GM19324 (cell line): ENCODE results near the gene PNPLA7.
A peak's percentile ranks its signal among the peaks of the same experiment; 100 is the strongest.
"Not testable (repeated sequence)": the region's sequence is repeated elsewhere in the genome, so short reads cannot be mapped to it uniquely, and the experiment has no call there.

Experiments
- ATAC-seq: cut with Tn5 transposase; IDR thresholded peaks from one replicate; pipeline ENCODE4 v1.9.1; 2021; ENCODE audit warnings: mild to moderate bottlenecking, moderate library complexity; ENCODE audit not compliant: unreplicated experiment, low FRiP score

PNPLA7 gene

DNA sequence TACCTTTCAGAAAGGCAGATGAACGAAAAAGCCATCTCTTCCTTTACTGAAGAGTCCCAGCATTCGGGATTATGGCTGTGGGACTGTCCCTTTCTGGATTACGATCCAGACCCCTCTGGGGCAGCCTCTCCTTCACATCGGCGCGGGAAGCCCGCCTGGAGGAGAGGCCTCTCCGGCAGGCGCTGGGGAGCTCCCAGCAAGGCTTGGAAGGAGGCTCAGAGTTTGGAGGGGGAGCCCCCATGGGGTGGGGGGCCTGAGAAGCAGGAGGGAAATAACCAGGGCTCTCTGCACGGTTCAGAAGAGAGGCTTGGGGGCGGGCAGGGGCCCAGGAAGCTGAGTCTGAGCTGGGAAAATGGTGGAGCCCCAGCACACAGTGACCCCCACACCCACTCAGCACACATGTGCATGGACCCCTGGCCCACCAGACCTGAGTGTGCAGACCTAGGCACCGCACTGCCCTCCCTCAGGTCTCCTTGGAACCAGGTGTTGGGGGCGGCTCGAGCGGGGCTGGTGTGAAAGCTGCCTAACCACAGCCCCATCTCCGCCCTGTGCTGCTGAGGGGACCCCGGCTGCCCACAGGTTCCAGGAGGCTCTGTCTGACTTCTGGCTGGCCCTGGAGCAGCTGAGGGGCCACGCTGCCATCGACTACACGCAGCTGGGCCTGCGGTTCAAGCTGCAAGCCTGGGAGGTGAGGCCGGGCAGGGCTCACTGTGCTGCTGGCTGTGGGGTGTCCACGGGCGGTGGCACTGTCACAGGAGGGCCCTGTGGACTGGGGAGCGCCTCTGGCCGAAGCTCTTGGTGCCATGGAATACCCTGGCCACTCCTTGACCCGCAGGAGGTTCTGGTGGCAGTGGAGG is 122.5 kb downstream of the PNPLA7 start:
- ATAC-seq: no peak

DNA sequence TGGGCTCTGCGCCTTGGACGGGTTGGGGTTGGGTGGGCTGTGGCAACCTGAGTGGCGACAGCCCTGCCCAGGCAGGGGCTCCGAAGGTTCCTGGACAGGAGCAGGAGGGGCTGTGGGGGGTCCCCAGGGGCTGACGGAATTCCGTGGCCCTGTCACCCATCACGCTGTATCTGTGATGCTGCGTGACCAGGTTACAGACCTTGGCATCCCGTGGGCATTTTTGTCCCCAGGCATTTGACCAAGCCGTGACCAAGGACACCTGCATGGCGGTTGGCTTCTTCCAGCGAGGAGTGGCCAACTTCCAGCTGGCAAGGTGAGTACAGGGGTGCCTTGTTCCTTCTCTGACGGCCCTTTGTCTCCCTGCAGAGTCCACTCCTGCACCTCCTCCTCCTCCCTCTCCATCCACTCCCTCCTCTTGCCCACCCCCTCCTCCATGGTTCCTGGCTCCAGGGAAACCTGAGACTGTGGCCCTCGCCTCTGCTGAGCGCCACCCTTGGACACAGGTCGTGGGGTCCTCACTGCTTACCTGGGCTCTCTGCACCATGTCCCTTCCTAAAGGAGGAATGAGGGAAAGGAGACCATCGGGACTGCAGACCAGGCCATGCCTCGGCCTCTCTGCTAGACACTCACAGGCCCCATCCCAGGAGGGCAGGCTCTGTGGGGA is 124.1 kb downstream of the PNPLA7 start:
- no peak for ATAC-seq

DNA sequence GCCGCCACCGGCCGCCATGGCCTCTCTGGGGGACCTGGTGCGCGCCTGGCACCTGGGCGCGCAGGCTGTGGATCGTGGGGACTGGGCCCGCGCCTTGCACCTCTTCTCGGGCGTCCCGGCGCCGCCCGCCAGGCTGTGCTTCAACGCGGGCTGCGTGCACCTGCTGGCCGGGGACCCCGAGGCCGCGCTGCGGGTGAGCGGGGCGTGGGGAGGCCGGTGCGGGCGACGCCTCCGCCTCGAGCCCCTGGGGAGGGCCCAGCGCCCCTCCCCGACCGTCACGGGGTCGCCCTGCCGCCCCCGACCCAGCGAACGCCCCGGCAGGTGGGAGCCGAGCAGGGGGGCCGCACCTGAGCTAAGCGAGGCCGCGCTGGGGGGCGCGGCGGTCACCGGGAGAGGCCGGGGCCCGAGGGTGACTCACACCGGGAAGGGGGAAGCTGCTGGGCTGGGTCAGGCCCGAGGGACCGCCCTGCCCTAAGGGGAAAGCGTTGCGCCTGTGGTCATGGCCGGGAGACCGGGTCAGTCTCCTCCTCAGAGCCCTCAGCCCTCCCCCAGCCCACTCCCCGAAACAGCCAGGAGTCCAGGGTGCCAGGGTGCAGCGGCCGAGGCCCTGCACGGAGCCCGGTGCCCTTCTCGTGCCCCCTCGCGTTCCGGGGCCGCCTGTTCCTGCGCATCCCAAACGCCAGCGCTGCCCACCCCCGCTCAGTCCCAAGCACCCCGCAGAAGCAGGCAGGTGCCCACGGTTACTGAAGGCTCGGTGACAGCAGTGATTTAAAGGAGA is 126.5 kb downstream of the PNPLA7 start:
- ATAC-seq: peak; percentile 8

DNA sequence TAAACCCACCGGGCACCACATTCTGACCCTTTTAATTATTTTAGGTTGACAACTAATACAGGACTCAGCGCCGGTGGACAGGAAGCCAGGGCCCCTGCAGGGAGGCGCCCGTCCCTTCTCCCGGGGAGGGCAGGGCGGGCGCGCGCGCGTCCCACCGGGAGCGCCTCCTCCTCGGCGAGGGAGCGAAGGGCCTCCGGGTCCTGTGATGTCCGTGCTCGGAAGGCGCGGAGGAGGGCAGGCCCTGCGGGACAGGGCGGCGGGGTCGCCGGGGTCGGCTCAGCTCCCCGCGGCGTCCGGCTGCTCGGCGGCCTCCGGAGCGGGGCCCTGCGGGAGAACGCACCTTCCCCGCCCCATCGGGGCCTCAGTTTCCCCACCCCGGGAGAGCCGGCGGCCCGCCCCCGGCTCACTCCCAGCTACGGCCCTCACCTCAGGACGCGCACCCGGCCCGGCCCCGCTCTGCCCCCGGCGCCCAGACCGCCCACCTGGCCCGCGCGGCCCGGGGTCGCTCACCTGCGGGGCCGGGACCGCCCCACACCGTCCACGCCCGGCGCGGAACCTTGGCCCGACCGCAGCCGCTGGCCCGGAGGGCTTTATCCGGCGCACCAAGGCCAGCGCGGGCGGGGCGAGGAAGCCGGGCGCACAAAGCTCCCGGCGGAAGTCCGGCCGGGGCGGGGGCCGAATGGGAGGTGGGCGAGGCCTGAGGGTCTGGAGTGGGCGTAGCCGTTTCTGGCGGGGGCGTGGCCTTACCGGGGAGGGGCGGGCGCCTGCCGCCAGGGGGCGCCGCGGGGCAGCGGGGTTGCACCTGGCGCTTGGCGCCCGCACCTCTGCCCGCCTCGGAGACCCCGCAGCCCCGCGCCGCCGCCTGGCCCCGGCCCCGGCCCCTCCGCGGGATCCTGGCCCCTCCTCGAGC is 127.3 kb downstream of the PNPLA7 start, which contains the start of the genes EXD3 and NOXA1:
Gene EXD3 (minus strand): TSS at position 559 of the 910 bp plus-strand sequence. CDS start 27,805 bp downstream, outside the sequence.
Gene NOXA1 (plus strand): TSS at position 790 of the 910 bp plus-strand sequence. CDS start 137 bp downstream, outside the sequence.
- ATAC-seq: peak; percentile 83

DNA sequence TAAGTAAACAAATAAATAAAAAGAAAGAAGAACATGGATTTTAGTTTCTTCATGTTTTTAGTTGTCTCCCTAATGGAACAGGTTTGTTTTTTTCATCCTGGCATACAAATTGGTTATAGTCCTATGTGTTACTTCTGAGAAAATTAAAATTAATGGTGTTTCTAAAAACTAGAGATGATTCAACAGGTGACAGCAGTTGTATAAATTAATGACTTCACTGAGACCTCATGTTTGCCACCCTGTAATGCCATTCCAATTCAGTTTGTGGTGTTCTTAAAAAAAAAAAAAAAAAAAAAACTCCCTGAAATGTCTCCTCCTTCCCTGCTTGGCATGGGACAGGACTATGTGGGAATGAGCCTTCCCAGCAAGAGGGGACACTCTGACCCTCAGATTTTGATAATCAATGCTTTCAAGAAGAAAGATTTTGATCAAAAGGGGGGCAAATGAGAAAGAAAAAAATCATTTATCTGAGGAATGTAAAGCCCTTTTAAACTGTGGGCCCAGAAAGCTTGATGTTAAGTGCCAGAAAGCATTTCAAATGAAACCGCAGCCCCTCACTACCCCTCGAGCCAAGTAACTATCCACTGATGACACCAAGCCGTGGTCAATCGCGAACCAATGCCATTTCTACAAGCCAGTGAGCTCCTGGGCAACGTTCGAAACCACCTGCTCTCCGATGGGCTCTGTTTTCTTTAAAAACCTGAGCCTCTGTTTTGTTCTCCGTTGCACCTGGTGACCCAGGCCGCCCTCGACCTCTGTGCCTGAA is 128.2 kb downstream of the PNPLA7 start:
- ATAC-seq: no peak

DNA sequence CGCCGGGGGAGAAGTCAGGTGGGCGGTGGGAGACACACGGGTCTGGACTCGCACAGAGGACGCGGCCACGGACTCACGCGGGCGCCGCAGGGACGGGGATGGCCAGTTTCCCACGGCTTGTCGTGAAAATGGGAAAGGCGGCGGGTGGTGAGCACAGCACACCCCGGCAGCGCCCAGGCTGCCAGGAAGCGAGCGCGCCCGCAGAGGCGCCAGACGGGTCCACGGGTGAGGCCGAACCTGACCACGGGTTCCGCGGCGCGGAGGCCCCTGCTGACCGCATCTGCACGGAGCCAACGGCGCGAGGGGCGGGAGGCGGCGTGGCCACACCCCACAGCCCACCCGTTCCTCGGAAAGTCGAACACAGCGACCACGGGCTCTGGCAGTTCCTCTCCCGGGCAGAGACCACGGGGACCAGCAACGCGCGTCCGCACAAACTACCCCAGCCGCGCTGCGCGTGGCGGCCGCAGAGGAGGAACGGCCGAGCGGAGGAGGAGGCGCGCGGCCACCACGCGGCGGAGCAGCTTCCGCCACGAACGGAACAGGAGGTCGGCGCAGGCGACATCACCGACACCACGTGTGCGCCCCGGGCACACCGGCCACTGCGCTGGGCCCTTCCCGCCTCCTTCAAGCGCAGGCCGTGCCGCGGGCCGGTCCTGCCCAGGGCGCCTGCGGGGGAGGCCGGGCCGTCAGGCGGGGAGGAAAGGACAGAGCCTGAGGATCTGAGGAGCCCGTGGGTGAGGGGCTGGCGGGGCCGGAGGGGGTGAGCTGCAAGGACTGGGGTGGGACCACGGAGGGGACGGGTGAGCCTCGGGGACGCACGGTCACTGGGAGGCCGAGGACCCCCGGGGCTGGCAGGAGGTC is 132.8 kb downstream of the PNPLA7 start:
- ATAC-seq: no peak

DNA sequence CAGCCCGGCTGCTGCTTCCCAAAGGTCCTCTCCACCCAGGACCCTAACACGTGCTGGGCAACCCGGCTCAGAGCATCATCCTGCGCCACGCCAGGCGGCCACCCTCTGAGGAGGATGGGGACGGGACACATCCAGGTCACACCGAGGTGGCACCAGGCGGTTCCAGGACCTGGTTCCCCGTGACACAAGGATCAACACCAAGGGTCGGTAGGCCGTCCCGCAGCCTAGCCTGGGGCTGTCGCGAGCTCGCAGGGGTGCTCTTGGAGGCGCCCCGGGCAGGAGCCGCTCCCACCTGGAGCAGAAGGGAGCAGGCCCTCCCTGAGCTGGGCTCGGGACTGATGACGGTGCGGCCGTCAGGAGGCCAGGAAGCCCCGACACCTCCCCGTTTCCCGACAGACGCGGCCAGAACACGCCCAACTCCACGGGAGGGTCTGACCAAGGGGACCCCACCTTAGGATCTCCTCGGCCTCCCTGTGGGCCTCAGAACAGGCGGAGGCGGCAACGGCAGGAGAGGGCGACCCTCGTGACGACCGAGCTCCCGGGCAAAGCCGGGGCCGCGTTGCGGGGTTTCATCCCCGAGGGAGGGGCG is 133.5 kb downstream of the PNPLA7 start:
- no peak for ATAC-seq

DNA sequence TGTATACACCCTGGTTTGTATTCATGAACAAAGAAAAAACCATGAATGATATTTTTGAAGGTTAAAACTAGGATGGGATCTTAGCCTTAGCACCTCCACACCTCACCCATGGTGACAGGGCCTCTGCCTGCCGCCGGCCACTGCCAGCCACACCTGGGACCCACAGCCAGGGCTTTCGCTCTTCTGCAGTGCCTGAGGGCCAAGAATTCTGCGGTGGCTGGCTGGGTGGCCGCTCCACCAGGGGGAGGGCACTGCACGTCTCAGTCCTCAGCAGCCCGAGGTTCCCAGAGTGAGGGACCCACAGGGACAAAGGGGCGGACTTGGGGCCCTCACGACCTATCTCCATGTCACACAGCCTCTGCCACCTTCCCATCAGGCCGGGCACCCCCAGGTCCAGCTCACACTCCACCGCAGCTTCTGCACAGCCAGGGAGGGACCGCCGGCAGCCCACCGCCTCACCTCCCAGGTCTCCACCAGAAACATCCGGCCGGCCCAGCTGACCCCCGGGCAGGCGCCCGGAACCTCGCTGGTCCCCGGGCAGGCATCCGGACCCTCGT is 134.1 kb downstream of the PNPLA7 start:
- no peak for ATAC-seq

DNA sequence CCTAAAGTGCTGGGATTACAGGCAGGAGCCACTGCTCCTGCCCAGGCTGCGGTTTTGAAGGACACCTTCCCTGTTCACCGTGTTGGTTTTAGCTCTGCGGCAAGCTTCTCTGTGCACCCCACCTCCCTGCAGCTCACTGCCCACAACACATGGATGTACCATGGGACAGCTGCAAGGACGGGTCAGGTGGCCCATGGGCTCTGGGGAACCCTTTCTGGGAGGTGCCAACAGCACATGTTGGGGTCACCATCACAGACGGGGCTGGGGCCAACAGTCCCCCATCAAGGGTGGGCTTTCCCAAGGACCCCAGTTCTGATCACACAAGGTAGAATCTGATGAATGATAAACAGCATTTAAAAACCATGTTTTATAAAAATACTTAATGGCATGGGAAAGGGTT is 134.8 kb downstream of the PNPLA7 start:
- ATAC-seq: no peak

DNA sequence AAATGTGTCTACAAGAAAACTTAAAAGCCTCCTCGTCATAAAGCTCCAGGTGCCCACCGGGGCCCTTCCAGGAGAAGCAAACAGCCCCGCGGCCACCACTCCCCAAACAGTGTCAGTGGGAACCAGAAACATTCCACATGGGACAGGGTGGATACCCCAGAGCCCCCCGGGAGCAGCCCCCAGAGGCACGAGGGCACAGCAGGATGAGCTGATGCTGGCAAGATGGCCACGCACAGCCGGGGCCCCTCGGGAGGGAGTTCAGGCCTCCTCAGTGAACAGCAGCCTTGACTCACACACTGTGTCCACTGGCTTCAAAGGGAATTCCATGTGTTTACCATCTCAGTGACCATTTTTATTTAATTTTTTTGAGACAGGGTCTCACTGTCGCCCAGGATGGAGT is 137.8 kb downstream of the PNPLA7 start:
- ATAC-seq: no peak

DNA sequence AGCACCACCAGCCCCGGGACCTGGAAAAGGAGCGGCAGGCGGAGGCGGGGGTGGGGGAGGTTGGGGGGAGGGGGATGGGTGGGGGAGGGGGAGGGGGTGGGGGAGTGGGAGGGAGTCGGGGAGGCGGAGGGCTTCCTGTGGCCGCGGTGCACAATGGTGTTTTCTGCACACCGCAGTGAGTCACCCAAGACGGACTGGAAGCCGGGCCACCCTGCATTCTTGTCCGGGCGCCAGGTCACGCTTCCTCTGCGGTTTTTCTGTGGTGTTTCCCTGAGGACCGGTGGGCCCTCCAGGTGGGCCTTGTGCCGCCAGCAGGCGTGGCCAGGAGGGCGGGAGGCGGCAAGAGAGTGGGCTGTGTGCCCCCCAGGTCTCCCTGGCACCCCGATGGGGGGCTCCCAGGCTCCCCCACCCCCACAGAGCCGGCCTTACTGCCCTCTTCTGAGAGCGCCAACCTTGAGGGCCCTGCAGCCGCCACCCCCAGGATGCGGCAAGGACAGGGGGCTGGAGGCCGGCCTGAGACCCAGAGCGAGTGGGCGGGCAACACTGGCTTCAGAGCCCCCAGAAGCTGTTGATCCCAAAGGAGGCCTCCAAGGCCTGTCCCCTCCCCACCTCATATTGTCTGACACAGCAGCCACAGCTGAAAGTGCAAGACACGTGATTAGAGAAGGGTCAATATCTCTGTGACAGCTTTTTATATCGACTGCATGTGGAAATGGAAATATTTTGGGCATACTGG is 138.4 kb downstream of the PNPLA7 start:
- ATAC-seq: no peak

DNA sequence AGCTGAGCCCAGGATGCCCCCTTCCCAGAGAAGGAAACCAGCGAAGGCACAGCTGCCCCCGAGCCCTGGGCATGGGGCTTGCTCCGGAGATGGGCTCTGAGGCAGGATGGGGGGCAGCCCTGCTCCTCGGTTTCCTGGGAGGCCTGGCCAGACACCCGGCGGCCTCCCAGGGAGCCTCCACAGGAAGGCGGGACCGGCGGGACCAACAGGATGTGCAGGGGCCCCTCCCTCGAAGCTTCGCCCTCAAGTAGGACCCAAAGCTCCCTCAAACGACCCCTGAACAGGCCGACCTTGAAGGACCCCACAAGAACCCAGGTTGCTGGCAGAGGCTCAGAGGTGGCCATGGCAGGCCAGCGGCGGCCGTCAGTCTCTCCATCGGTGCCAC is 138.9 kb downstream of the PNPLA7 start:
- no peak for ATAC-seq

DNA sequence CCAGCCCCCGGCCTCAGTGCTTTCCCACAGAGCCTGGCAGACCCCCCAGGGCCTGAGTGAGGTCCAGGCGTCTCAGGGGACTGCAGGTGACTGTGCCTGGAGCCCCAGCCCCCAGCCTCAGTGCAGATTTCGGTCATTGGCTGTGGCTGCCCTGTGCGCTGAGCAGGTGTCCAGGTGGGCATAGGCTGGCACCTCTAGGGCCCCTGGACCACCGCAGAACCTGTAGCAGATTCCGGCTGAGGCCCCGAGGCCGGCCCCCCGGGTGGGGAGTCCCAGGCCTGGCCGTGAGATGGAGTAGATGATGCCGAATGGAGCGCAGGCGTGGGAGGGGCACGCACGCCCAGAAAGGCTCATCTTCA is 139.3 kb downstream of the PNPLA7 start:
- ATAC-seq: no peak

DNA sequence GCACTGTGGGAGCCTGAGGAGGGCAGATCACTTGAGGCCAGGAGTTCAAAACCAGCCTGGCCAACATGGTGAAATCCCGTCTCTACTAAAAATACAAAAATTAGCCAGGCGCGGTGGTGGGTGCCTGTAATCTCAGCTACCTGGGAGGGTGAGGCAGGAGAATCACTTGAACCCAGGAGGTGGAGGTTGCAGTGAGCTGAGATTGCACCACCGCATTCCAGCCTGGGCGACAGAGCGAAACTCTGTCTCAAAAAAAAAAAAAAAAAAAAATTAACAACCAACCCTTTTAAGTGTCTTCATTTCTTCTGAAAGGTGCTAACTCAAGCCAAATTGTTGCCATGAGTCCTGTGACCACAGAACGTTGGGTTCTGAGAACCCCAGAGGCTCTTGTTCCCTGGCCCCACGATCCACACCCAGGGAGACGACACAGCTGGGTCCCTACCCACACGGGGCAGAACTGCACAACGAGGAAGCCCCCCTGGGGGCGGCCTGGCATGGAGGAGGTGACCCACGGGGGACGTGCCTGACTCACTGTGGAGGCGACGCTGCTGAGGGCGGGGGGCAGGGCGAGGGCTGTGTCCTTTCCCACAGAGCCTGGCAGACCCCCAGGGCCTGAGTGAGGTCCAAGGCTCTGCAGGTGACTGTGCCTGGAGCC is 139.8 kb downstream of the PNPLA7 start:
- not testable (repeated sequence) for ATAC-seq
